CD8-positive, alpha-beta memory T cell (primary cell): ENCODE measurements around the gene VPS72. TPM values are rescaled to one million over a fixed set of nuclear protein-coding genes. Genes with fewer than 3 reads are reported as not detected.
A peak's percentile ranks its signal among the peaks of the same experiment; 100 is the strongest.

ENCODE experiments used
- CTCF ChIA-PET: fragments of 350-600 bp; sonication (Branson Sonifier 250); formaldehyde crosslinking; loops from one replicate; lab custom pipeline; 2021; ENCODE audit warnings: antibody characterized with exemption; lab: Charles Lee
- POLR2A ChIA-PET: fragments of 350-600 bp; sonication (Branson Sonifier 250); formaldehyde crosslinking; loops from one replicate; lab custom pipeline; 2021; ENCODE audit warnings: antibody characterized with exemption; lab: Charles Lee
- DNase-seq, 5 donors: peaks; one replicate each; pipeline versions ENCODE4 v3.0.0 to v3.0.0-alpha.2; 2020 to 2022; ENCODE audit warnings: mixed read lengths in 1 of 5
- H3K27ac ChIP-seq: one replicate; pipeline ENCODE4 v1.7.0; 2013; ENCODE audit warnings: low read depth, mild to moderate bottlenecking, low read length, moderate library complexity
- H3K27me3 ChIP-seq: 2 replicates; pipeline ENCODE4 v1.7.0; 2013; ENCODE audit warnings: low read length, mild to moderate bottlenecking; ENCODE audit not compliant: insufficient read depth, poor library complexity, severe bottlenecking
- H3K36me3 ChIP-seq: 2 replicates; pipeline ENCODE4 v1.7.0; 2013; ENCODE audit warnings: mild to moderate bottlenecking, low read length, moderate library complexity; ENCODE audit not compliant: insufficient read depth
- H3K4me1 ChIP-seq: 2 replicates; pipeline ENCODE4 v1.7.0; 2013; ENCODE audit warnings: mild to moderate bottlenecking, low read length, moderate library complexity; ENCODE audit not compliant: insufficient read depth
- H3K4me3 ChIP-seq: 2 replicates; pipeline ENCODE4 v1.7.0; 2013; ENCODE audit warnings: mild to moderate bottlenecking, low read length
- H3K9me3 ChIP-seq: 2 replicates; pipeline ENCODE4 v1.7.0; 2013; ENCODE audit warnings: mild to moderate bottlenecking, low read length
- H3K27ac Mint-ChIP-seq, 8 donors: one replicate each; pipeline ENCODE4 v1.8.0; 2020 to 2021; ENCODE audit warnings: mixed read lengths in 8 of 8, mild to moderate bottlenecking in 6 of 8, inconsistent platforms in 3 of 8, moderate library complexity in 3 of 8
- H3K27me3 Mint-ChIP-seq, 2 donors: one replicate each; pipeline ENCODE4 v1.8.0; 2020 to 2021; ENCODE audit warnings: mixed read lengths in 2 of 2, mild to moderate bottlenecking in 1 of 2, moderate library complexity in 1 of 2
- H3K36me3 Mint-ChIP-seq, 3 donors: one replicate each; pipeline ENCODE4 v1.8.0; 2020 to 2021; ENCODE audit warnings: mixed read lengths in 3 of 3, inconsistent platforms in 1 of 3, mild to moderate bottlenecking in 1 of 3
- H3K4me1 Mint-ChIP-seq, 3 donors: one replicate each; pipeline ENCODE4 v1.8.0; 2020 to 2021; ENCODE audit warnings: mixed read lengths in 3 of 3, inconsistent platforms in 1 of 3, mild to moderate bottlenecking in 1 of 3
- H3K4me3 Mint-ChIP-seq, 7 donors: one replicate each; pipeline ENCODE4 v1.8.0; 2020 to 2021; ENCODE audit warnings: mixed read lengths in 7 of 7, mild to moderate bottlenecking in 6 of 7, moderate library complexity in 4 of 7, inconsistent platforms in 2 of 7
- H3K9me3 Mint-ChIP-seq, 5 donors: one replicate each; pipeline ENCODE4 v1.8.0; 2020 to 2022; ENCODE audit warnings: mixed read lengths in 5 of 5, mild to moderate bottlenecking in 3 of 5, moderate library complexity in 2 of 5, inconsistent platforms in 1 of 5
- polyA plus RNA-seq: library from polyadenylated mRNA; unstranded; fragments of 300-500 nt; fragmentation: Illumina TruSeq; gene quantifications from one replicate; pipeline ENCODE4 v1.2.3, GENCODE V29; 2021
- total RNA-seq, 2 experiments: library from RNA; stranded (reverse); gene quantifications; one replicate each; pipeline ENCODE4 v1.2.3, GENCODE V29; 2021

VPS72 gene
- total and polyA plus RNA-seq, 3 experiments from 2014 or later = 68.3 to 85.4 (median 84.4) TPM

- H3K36me3 Mint-ChIP-seq = peaks cover 0 to 63% (median 6%) of the 10 kb centered on the region in 3 donors
- CTCF ChIA-PET = interaction anchor here (0.8 to 3.2 kb wide), 2 partner anchors 10 to 113 kb away, joined by 3 to 17 read pairs; partner anchors contain the start of gene TNFAIP8L2
- H3K27ac Mint-ChIP-seq = peak within 1 kb of the TSS; percentile 91 to 99 (median 95)
- H3K27me3 ChIP-seq = no peaks in the 10 kb centered on the region
- DNase-seq = peak; percentile 94 to 98 (median 97)
- peaks cover 9% of the 10 kb centered on the region for H3K36me3 ChIP-seq
- POLR2A ChIA-PET = interaction anchor here (0.6 to 2.4 kb wide), 4 partner anchors 9 to 110 kb away, joined by 3 to 8 read pairs (median 4); partner anchors contain the start of genes TNFAIP8L2 and VPS72
- peaks cover 36% of the 10 kb centered on the region for H3K4me1 ChIP-seq
- peak within 1 kb of the TSS; percentile 92 to 99 (median 95) for H3K4me3 Mint-ChIP-seq
- peaks cover 0 to 3% of the 10 kb centered on the region in 2 donors for H3K27me3 Mint-ChIP-seq
- H3K4me1 Mint-ChIP-seq = peaks cover 39 to 64% (median 46%) of the 10 kb centered on the region in 3 donors
- peak within 1 kb of the TSS; percentile 94 for H3K4me3 ChIP-seq
- H3K9me3 Mint-ChIP-seq = peaks cover 0 to 2% (median 0%) of the 10 kb centered on the region in 5 donors
- peak within 1 kb of the TSS; percentile 78 for H3K27ac ChIP-seq
- no peaks in the 10 kb centered on the region for H3K9me3 ChIP-seq
These were observed 24.1 kb downstream of the VPS72 start, which contains the start of the genes LYSMD1 and SCNM1 for GRCh38 chr1:151165738-151166504. LYSMD1 (minus strand) TSS chr1:151165902; CDS start chr1:151165258, 644 bp downstream. SCNM1 (plus strand) TSS chr1:151166144; CDS start chr1:151166153, 9 bp downstream.

GRCh38 chr1:151165281-151165737 is 24.7 kb downstream of the VPS72 start:
- H3K4me3 ChIP-seq = peak overlapping the region; percentile 94
- H3K27ac ChIP-seq = peak overlapping the region; percentile 78
- no peaks in the 10 kb centered on the region for H3K27me3 ChIP-seq
- Mint-ChIP-seq H3K27ac (peak overlapping the region; percentile 91 to 99 (median 95)), H3K36me3 (peaks cover 0 to 60% (median 5%) of the 10 kb centered on the region in 3 donors), H3K27me3 (peaks cover 0 to 3% of the 10 kb centered on the region in 2 donors), H3K4me1 (peaks cover 42 to 70% (median 47%) of the 10 kb centered on the region in 3 donors), H3K9me3 (peaks cover 0 to 2% (median 0%) of the 10 kb centered on the region in 5 donors), H3K4me3 (peak overlapping the region; percentile 92 to 99 (median 95))
- peaks cover 9% of the 10 kb centered on the region for H3K36me3 ChIP-seq
- ChIA-PET CTCF (interaction anchor here (3.2 kb wide), 1 partner anchor 9 kb away, joined by 17 read pairs; the partner anchor contains the start of gene TNFAIP8L2), POLR2A (interaction anchor here (0.6 to 2.4 kb wide), 3 partner anchors 8 to 89 kb away, joined by 3 to 8 read pairs (median 3); partner anchors contain the start of genes PSMD4 and TNFAIP8L2)
- peak in 2 of 5 donors; percentile 13 to 52 for DNase-seq
- peaks cover 41% of the 10 kb centered on the region for H3K4me1 ChIP-seq
- H3K9me3 ChIP-seq = no peaks in the 10 kb centered on the region

- Histone ChIP-seq H3K4me3 (peak overlapping the region; percentile 94), H3K9me3 (no peaks in the 10 kb centered on the region), H3K36me3 (peaks cover 9% of the 10 kb centered on the region), H3K4me1 (peaks cover 46% of the 10 kb centered on the region), H3K27ac (peak overlapping the region; percentile 78), H3K27me3 (no peaks in the 10 kb centered on the region)
- H3K36me3 Mint-ChIP-seq = peaks cover 0 to 57% (median 5%) of the 10 kb centered on the region in 3 donors
- H3K27ac Mint-ChIP-seq = peak overlapping the region in 7 of 8 donors; percentile 24 to 97 (median 61)
- peaks cover 45 to 75% (median 52%) of the 10 kb centered on the region in 3 donors for H3K4me1 Mint-ChIP-seq
- H3K27me3 Mint-ChIP-seq = peaks cover 0 to 3% of the 10 kb centered on the region in 2 donors
- ChIA-PET CTCF (interaction anchor here (3.2 kb wide), 1 partner anchor 9 kb away, joined by 17 read pairs; the partner anchor contains the start of gene TNFAIP8L2), POLR2A (interaction anchor here (0.6 to 2.4 kb wide), 3 partner anchors 8 to 90 kb away, joined by 3 to 8 read pairs (median 3); partner anchors contain the start of genes PSMD4 and TNFAIP8L2)
- H3K9me3 Mint-ChIP-seq = peaks cover 0 to 2% (median 0%) of the 10 kb centered on the region in 5 donors
- no peak for DNase-seq
- peak overlapping the region; percentile 23 to 96 (median 93) for H3K4me3 Mint-ChIP-seq
These were observed 25.2 kb downstream of the VPS72 start for GRCh38 chr1:151164732-151165280.

GRCh38 chr1:151159373-151159772 is 30.6 kb downstream of the VPS72 start:
- peak overlapping the region; percentile 39 to 100 (median 56) for H3K4me3 Mint-ChIP-seq
- no peak overlapping the region for H3K27ac ChIP-seq

GRCh38 chr1:151158751-151159251 is 31.2 kb downstream of the VPS72 start:
- H3K4me1 ChIP-seq = peaks cover 53% of the 10 kb centered on the region
- Mint-ChIP-seq H3K4me3 (peak overlapping the region; percentile 43 to 100 (median 99)), H3K27ac (peak overlapping the region in 7 of 8 donors; percentile 77 to 96 (median 90)), H3K4me1 (peaks cover 56 to 75% (median 69%) of the 10 kb centered on the region in 3 donors), H3K36me3 (peaks cover 2 to 47% (median 7%) of the 10 kb centered on the region in 3 donors), H3K27me3 (no peaks in the 10 kb centered on the region), H3K9me3 (no peaks in the 10 kb centered on the region)
- peaks cover 14% of the 10 kb centered on the region for H3K36me3 ChIP-seq
- no peak overlapping the region for H3K27ac ChIP-seq
- H3K27me3 ChIP-seq = no peaks in the 10 kb centered on the region
- DNase-seq = no peak
- H3K9me3 ChIP-seq = no peaks in the 10 kb centered on the region
- peak overlapping the region; percentile 87 for H3K4me3 ChIP-seq
- ChIA-PET CTCF (interaction anchor here (1.5 to 5.2 kb wide), 4 partner anchors 23 to 134 kb away, joined by 3 to 90 read pairs (median 28); no protein-coding TSS in a partner anchor), POLR2A (interaction anchor here (1.0 to 1.4 kb wide), 2 partner anchors 31 to 95 kb away, joined by 3 to 4 read pairs; partner anchors contain the start of genes PSMD4 and VPS72)

More at GRCh38 chr1:151159373-151159772, 30.6 kb downstream of the VPS72 start:
- H3K27ac Mint-ChIP-seq = peak overlapping the region; percentile 30 to 96 (median 80)
- no peaks in the 10 kb centered on the region for H3K27me3 Mint-ChIP-seq
- H3K4me1 Mint-ChIP-seq = peaks cover 59 to 80% (median 73%) of the 10 kb centered on the region in 3 donors
- no peak for DNase-seq
- no peaks in the 10 kb centered on the region for H3K27me3 ChIP-seq
- peaks cover 14% of the 10 kb centered on the region for H3K36me3 ChIP-seq
- peaks cover 53% of the 10 kb centered on the region for H3K4me1 ChIP-seq
- H3K36me3 Mint-ChIP-seq = peaks cover 2 to 52% (median 7%) of the 10 kb centered on the region in 3 donors
- peak overlapping the region; percentile 87 for H3K4me3 ChIP-seq
- no peaks in the 10 kb centered on the region for H3K9me3 Mint-ChIP-seq
- H3K9me3 ChIP-seq = no peaks in the 10 kb centered on the region
- CTCF ChIA-PET = interaction anchor here (1.5 to 5.0 kb wide), 3 partner anchors 24 to 135 kb away, joined by 3 to 90 read pairs (median 8); no protein-coding TSS in a partner anchor
- POLR2A ChIA-PET = interaction anchor here (1.0 to 1.4 kb wide), 2 partner anchors 31 to 95 kb away, joined by 3 to 4 read pairs; partner anchors contain the start of genes PSMD4 and VPS72

- peaks cover 14% of the 10 kb centered on the region for H3K36me3 ChIP-seq
- no peaks in the 10 kb centered on the region for H3K27me3 Mint-ChIP-seq
- H3K27ac Mint-ChIP-seq = peak overlapping the region; percentile 82 to 96 (median 92)
- H3K27ac ChIP-seq = no peak overlapping the region
- H3K9me3 Mint-ChIP-seq = no peaks in the 10 kb centered on the region
- peaks cover 53% of the 10 kb centered on the region for H3K4me1 ChIP-seq
- DNase-seq = peak in 1 of 5 donors; percentile 23
- H3K36me3 Mint-ChIP-seq = peaks cover 2 to 47% (median 7%) of the 10 kb centered on the region in 3 donors
- peak overlapping the region; percentile 87 for H3K4me3 ChIP-seq
- peaks cover 56 to 75% (median 69%) of the 10 kb centered on the region in 3 donors for H3K4me1 Mint-ChIP-seq
- ChIA-PET CTCF (interaction anchor here (0.7 to 5.2 kb wide), 5 partner anchors 9 to 133 kb away, joined by 3 to 90 read pairs (median 3); no protein-coding TSS in a partner anchor), POLR2A (interaction anchor here (0.7 to 1.8 kb wide), 2 partner anchors 27 to 87 kb away, joined by 6 to 7 read pairs; no protein-coding TSS in a partner anchor)
- H3K4me3 Mint-ChIP-seq = peak overlapping the region; percentile 97 to 100 (median 99)
- H3K27me3 ChIP-seq = no peaks in the 10 kb centered on the region
- H3K9me3 ChIP-seq = no peaks in the 10 kb centered on the region
These were observed 31.7 kb downstream of the VPS72 start for GRCh38 chr1:151158326-151158725.
